Stimulated activated CD4-positive, alpha-beta T cell treated with anti-CD3 and anti-CD28 coated beads, Interleukin-1b, Interleukin-23, amount 100 ng/mL, for 48 hours (primary cell): ENCODE data around the gene OCRL.

Experiments used
- DNase-seq: peaks from one replicate; pipeline ENCODE4 v3.0.0-alpha.2; 2020

OCRL gene

GRCh38 chrX:129540068-129540653, at the start of gene OCRL:
OCRL (plus strand) TSS chrX:129540259; CDS start chrX:129540440, 181 bp downstream.
- peak; percentile 52 for DNase-seq

GRCh38 chrX:129490330-129490729, 49.7 kb upstream of the OCRL start:
- DNase-seq, result no peak

DNA sequence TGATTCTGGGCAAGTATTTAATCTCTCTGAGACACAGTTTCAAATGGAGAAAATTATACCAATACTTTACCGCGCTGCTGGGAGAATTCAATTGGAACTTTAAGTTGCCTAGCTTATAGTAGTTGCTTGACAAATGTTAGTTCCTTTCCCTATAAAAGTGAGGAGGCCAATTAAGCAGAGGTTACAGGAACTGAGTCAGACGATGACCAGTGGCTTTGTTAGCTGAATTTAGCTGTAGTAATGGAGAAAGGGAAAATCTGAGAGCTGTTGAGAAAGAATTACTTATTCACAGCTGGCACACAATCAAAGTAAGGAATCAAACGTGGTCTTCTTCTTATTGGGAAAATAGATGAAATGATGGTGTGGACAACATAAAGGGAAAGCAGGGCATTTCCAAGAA, 46.4 kb upstream of the OCRL start:
- no peak for DNase-seq

- no peak for DNase-seq
Observed at GRCh38 chrX:129494887-129495286, 45.2 kb upstream of the OCRL start.

- no peak for DNase-seq
Observed at GRCh38 chrX:129495900-129496299, 44.2 kb upstream of the OCRL start.

- no peak for DNase-seq
Observed at GRCh38 chrX:129496625-129497024, 43.4 kb upstream of the OCRL start.

GRCh38 chrX:129497146-129497843, 42.8 kb upstream of the OCRL start:
- no peak for DNase-seq

GRCh38 chrX:129510331-129510730, 29.7 kb upstream of the OCRL start:
- no peak for DNase-seq

GRCh38 chrX:129511689-129512088, 28.4 kb upstream of the OCRL start:
- no peak for DNase-seq

DNA sequence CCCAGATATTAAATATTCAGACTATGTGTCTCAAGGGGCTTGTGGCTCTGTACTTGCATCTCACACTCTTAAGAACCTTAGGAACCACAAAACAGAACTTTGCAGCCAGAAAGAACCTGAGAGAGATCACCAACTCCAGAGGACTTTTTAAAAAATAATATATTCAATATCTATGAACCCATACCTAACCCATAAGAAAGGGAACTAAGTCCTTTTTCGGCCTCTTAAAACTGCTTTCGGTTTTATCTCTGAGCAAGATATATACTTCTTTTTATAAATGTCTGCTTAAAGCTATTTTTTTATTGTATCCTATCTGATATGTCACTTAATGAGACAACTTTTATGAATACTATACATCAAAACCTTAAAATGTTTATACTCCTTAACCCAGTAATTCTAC, 27.6 kb upstream of the OCRL start:
- no peak for DNase-seq

GRCh38 chrX:129516402-129516801, 23.7 kb upstream of the OCRL start:
- no peak for DNase-seq

- no peak for DNase-seq
Observed at GRCh38 chrX:129520151-129520550, 19.9 kb upstream of the OCRL start.

- DNase-seq, result no peak
Observed at GRCh38 chrX:129522184-129523078, 17.6 kb upstream of the OCRL start.

DNA sequence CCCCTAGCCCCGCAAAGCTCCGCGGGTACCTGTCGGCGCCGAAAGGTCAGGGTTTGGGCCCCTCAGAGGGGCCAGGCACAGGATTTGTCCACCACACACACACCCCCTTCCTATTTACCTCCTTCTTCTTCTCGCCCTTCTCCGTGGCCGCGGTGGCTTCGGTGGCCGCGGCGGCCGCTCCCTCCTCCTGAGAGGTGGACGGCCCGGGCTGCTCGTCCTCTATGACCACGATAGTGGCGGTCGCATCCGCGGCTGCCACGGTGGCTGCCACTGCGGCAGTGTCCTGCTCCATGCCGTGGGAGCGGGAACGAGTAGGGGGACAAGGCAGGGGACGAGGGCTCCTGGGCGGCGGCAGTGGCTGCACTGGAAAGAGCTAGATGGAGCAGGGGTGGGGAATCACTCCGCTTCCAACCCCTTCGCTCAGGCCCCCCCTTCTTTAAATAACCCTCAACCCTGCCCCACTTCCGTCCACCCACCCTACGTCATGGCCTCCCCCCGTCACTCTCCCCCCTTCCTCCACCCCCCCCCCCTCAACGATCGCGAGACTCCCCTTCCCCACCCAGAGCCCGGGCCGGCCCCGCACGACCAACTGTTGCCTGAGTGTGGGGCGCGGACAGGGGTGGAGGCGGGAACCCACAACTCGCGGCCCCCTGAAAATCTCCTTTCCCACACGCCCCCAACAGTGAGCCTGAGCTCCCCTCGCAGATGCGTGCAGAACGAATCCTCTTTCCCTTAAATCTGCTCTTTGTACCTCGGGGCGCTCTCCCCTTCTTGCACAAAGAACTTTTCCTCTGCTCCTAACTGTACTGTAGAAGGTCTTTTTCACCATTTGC, 16.8 kb upstream of the OCRL start, which contains the start of gene SMARCA1:
Gene SMARCA1, minus strand, starts transcription at position 412 of the 833 bp plus-strand sequence. Its CDS starts 120 bp downstream, at position 292.
- DNase-seq, result no peak

DNA sequence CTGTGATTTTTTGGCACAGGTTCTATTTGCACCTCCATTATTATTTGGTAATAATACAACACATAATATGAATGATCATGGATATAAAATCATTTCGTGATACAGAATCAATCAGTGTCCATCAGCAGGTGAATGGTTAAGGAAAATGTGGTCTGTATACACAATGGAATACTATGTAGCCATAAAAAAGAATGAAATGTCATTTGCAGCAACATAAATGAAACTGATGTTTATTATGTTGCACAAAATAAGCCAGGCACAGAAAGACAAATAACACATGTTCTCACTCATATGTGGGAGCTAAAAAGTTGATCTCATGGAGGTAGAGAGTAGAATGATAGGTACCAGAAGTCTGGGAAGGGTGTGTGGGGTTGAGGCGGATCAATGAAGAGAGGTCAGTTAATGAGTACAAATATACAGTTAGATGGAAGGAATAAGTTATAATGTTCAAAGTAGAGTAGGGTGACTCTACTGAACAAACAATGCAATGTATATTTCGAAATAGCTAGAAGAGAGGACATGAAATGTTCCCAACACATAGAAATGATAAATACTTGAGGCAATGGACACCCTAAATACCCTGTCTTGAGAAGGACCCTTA, 15.7 kb upstream of the OCRL start:
- no peak for DNase-seq

DNA sequence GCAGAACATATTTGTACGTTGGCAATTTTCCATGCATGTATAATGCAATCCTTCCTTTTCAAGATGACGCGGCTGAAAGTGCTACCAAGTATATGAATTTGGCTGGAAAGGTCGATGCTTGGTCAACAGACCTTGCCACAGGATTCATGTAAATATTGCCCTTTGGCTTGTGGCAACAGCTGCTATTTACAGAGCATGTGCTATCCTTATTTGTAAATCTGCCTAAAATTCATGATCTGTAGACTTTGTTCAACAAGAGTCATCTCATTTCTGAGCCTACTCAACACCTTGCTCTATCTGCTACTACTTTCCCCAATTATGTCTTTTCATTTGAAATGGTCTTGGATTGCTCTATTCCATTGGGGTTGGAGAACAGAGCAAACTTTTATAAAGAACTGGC, 14.9 kb upstream of the OCRL start:
- DNase-seq, result no peak

- no peak for DNase-seq
Observed at GRCh38 chrX:129525896-129526295, 14.2 kb upstream of the OCRL start.

- no peak for DNase-seq
Observed at GRCh38 chrX:129529685-129530281, 10.3 kb upstream of the OCRL start.

- DNase-seq, result no peak
Observed at GRCh38 chrX:129530410-129530809, 9.6 kb upstream of the OCRL start.

DNA sequence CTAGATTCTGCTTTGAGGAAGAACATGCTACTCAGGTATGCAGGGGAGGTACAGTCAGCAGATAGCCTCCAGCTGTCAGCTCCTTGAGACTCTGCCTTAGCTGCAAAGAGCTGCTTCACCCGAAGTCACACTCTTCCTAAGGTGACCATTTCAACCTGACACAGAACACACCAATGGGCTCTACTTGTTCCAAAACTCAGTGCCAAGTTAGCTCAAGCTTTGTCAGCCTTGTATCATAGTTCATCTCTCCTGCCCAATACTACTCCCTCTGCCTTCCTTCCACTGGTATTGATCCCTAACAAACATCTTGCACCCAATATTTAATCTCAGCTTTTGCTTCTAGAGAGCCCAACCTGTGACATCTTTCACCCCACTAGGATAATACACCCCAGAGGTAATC, 8.9 kb upstream of the OCRL start:
- no peak for DNase-seq

DNA sequence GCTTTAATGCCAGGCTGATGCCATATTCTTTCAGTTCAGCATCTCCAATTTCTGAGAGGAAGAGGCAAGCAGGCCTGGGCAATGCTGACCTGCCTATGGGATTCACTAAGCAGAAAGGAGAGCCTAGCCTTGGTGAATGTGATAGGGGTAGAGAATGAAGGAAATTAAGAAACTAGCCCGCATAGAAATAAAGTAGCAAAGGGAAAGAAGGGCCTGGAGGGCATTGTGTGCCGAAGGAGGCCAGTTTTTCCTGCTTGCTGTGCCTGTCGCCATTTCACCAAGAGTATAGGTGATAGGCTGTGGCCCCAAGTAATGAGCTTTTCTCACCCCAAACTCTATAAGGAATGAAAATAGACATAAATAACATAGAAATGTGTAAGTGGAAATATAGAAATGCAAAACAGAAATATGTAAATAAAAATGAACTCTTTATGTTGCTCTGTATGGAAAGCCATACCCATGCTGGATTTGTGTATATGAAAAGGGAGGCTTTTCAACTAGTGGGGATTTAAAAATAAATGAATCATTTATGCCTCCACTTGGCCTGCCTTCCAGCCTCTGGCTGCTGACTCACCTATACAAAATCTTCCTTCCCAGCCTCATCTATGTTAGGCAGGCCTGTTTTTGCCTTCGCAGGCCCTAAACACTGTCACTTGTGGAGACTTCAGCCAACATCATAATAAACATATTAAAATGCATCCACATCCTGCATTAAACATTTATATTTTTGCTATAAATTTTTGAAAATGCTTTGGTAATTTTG, 5.1 kb upstream of the OCRL start:
- no peak for DNase-seq
